Brain pericyte (primary cell): ENCODE results near the gene MTG2.

ENCODE experiments used
- DNase-seq: peaks from one replicate; pipeline ENCODE4 v3.0.0-alpha.2; 2012; ENCODE audit warnings: low read depth, low spot score

The MTG2 gene, protein sequence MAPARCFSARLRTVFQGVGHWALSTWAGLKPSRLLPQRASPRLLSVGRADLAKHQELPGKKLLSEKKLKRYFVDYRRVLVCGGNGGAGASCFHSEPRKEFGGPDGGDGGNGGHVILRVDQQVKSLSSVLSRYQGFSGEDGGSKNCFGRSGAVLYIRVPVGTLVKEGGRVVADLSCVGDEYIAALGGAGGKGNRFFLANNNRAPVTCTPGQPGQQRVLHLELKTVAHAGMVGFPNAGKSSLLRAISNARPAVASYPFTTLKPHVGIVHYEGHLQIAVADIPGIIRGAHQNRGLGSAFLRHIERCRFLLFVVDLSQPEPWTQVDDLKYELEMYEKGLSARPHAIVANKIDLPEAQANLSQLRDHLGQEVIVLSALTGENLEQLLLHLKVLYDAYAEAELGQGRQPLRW

DNA sequence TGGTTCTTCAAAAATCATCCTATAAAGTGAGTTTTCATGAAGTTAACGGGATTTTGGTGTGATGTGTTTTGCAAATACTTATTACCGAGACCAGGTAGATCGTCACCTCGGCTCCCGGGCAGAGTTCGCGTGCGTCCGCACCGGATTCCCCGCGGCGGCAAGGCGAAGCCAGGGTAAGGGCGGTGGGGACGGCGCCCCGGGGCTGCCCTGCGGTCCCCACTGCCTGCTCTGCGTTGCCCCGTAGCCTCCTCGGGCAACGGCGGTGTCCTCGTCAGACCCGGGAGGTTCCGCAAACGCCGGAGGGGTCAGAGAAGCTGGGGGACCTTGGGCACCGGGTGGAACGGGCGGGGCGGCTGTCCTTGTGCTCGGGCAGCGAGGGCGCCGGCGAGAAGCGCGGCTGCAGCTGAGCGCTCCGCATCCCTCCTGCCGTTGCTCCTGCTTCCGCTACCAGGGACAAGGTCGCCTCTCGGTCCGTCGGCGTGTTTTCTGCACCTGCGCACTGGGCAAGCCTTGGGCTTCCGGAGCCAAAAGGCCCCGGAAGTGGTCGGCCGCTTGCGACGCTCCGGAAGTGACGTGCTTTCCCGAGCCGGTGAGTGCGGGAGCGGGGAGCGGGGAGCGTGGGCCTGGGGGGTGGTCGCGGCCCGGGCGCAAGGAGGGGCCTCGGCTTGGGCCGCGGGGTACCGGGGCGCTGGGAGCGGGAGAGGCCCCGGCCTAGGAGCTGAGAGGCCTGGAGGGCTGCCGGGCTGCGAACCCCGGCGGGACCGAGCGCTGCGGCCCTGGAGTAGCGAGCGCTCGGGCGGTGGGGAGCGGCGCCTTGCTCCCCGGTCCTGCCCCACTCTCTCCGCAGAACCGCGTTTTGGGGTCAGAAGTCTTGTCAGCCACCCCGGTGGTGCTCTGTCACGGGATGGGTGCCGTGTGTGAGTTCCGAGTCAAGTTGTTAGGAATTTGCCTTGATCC, at the start of gene MTG2:
TSS of gene MTG2 (plus strand) at position 560 of the 957 bp plus-strand sequence. CDS start 10,393 bp downstream, outside the sequence.
- DNase-seq: peak; percentile 74

DNA sequence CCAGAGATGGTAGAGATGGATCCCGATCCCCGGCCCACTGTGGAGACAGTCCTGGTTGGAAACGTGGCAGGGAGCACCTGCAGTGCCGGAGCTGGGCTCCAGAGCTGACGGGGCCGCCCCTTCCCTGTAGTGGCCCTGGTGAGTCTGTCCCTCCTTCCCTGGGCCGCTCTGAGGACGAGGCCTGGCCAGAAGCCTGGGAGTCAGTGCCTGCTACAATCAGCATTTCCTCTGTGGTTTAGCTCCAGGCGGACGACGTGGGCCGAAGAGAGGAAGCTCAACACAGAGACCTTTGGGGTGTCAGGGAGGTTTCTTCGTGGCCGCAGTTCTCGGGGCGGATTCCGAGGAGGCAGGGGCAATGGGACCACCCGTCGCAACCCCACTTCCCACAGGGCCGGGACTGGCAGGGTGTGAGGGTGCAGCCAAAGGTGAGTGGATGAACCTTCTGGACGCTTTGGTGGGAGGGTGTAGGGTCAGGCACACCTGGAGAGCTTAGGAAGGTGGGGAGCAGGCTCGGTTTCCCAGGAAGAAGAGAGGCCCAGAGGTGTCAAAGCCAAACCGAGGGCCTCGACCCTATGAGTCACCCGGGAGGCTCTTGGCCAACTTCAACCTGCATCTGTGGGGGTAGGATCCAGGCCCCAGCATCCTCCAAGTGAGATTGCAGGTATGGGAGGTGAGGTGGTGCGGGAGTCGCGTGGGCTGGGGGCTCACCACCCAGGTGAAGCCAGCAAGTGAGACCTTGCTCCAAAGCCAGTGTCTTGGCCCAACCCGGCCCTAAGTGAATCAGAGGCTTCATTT, 49.6 kb upstream of the MTG2 start:
- DNase-seq: no peak

DNA sequence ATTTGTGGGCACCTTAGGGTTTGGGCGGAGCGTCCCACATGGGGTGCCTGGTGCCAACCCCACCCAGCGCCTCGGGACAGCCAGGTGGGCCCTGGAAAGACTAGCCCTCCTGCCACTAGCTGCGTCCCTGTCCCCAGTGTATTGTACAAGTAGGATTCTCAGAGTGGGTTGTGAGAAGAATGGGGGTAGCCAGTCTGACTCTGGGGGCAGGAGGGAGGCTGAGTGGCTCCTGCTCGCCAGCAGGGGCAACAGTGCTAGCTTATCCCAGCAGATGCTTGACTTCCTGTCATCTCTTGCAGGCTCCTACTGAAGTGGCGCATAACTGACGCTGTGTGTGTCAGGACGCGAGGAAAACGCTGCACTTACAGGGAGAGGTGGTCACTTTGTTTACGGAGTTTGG, 49.0 kb upstream of the MTG2 start:
- DNase-seq: no peak

DNA sequence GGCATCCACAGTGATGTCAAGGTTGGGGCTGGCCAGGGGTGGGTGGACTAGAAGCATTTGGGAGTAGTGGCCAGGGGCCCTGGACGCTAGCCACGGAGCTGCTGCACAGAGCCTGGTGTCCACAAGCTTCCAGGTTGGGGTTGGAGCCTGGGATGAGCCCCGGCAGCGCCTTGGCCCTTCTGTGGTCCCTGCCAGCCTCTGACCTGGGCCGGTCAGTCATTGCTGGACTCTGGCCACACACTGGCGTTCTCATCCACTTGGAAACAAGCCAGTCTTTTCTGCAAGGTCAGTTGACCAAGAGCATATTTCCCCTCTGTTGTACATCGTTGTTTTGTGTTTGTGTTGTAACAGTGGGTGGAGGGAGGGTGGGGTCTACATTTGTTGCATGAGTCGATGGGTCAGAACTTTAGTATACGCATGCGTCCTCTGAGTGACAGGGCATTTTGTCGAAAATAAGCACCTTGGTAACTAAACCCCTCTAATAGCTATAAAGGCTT, 48.0 kb upstream of the MTG2 start:
- DNase-seq: no peak

DNA sequence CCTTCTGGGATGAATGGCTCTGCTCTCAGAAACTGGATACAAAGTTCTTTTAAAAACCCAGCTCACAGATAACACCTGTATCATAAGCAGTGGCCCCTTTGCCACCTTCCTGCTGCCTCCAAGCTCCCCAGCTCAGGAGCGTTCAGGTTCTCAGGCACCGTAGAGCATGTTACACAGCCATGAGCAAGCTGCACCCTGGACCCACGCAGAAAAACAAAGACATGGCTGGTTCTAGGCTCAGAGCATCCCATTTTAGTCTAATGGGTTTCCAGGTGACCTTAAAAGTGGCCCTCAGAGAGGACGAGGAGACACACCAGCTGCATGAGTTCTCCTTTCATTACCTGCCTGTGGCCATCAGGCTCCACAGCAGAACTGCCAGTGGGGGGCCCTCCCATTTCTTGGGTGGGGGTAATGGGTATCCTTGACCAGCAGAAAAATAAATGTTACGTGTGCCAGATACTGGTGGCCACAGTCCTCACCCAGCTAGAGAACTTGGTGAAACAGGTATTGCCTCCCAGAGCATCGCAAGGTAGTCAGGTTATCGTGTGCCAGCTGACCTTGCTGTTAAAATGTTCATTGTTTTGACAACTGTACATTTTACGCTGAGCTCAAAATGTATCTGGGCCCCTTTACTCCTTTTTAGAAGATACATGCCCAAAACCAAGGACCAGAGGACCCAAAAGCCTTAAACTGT, 47.1 kb upstream of the MTG2 start:
- DNase-seq: no peak

DNA sequence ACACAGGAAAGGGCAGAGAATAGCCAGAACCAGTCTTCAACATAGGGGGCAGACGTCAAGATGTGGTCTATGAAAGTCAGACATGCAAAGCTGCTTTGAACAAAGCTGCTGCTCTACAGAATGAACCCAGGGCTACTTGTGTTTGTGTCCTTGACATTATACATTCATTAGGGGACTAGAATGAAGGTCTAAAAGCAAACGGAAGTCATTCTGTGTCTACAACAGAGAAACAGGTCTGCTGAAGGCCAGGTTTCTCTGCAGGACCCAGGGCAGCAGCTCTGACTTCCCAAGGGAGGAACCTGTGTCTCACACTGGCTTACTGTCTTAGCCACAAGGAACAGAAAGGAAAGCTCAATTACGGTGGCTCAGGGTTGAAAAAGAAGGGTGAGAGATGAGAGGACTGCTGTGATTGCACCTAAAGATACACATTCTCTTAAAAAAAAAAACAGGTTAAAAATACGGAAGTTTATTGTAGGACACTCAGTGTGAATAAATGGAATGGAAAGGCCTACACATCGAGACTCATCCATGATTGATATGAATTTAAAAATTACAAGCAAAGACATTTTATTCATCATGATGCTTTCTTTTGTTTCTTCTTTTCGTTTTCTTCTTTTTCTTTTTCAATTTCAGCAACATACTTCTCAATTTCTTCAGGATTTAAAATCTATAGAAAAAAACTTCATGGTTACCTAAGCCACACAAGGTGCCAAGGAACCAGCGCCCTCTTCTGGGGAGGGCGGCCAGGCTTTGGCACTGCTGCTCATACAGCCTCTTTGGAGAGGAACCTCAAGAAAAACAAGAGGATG, 46.3 kb upstream of the MTG2 start:
- DNase-seq: no peak

DNA sequence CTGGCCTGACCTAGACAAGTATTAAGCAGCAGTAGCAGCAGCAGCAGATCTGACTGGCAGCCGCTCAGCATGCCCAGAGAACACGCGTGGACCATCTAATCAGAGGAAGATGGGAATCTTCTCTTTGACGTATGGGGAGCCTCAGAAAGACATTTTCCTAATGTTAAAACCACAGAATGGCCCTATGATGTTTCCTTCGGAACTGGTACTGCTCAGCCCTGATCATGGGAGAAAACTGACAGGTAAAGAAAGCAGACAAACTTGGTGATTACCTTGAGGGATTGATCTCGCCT, 45.8 kb upstream of the MTG2 start:
- no peak for DNase-seq

DNA sequence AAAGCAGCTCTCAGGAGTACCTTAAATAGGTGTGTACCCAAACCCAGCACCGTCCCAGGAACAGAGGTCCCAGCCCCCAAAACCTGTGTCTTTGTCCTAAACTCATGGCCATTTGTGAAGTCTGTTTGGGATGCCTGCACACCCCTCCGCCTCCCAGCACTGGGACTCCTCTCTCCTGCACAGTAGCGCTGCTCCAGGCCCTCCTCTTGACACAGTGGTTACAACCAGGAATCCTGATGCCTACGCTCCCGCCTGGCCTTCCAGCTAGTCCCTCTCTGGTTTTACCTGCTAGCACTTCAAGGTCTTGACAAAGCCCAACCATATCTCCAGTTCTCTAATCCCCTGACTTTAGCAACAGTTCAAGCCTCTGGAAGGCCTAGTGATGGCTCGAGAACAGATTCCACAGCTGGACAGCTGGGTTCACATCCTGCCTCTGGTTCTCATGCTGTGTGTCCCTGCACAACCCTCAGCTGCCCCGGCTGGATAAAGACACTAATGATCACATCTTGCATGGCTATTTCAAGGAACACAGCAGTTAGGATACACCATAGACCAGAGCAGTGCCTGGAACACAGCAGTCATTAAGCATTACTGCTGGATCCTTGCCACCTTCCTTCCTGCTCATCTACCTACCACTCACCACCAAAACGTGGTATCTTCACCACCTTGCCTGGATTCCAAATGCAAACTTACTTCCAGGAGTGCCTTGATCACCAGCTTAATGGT, 45.2 kb upstream of the MTG2 start:
- DNase-seq: no peak

DNA sequence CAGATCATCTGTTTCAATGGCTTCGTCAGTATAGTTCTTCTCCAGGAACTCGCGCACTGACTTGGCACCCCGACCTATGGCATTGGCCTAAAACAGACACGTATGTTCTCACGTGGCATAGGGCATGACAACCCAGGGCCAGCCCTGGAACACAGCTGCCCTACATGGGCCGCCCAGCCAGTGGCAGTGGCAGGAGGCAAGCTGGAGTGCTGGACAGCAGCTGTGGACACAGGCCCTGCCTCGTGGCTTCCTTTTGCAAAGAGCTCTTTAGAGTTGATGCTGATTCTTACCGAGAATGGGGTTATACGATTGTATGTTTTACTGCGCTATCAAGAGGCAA, 44.7 kb upstream of the MTG2 start:
- DNase-seq: no peak

DNA sequence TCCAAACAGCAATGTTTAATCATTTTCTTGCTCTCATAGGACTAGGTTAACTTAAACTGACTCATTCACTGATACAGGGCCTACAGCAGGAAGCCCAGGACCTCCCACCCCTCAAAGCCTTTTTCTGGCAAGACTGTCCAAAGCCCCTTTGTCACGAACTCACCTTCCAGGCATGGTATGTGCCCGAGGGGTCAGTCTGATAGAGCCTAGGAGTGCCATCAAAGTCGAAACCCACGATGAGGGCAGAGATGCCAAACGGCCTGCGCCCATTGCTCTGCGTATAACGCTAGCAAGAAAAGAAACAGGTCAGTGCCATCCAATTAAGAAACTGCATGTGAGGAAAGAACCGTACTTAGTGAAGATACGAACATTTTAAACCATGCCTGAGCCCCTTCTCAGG, 43.9 kb upstream of the MTG2 start:
- DNase-seq: no peak

DNA sequence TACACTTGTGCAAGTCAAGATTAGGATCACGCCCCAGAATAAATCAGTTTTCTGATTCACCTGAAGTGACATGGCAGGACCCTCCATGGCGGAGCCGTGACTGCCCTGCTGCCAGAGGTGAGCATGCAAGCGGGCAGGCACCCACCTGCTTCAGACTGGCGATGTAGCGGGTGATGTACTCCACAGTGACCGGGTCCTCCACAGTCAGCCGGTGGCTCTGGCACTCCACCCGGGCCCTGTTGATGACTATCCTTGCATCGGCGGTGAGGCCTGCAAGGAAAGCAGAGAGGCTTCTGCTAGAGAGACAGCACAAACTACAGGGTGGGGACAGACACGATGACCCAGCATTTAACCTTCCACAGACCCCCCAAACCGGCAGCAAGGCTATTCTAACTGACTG, 43.2 kb upstream of the MTG2 start:
- no peak for DNase-seq

DNA sequence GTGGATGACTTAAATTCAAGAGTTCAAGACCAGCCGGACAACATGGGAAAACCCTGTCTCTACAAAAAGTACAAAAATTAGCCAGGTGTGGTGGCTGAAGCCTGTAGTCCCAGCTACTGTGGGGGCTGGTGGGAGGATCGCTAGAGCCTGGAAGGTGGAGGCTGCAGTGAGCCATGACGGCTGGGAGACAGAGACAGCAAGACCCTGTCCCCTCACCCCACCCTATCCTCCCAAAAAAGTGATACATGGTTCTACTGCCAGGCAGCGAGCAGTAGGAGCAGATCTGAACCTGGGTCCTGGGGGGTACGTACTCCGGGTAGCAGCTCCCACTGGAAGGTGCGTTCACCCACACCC, 41.8 kb upstream of the MTG2 start:
- DNase-seq: no peak

DNA sequence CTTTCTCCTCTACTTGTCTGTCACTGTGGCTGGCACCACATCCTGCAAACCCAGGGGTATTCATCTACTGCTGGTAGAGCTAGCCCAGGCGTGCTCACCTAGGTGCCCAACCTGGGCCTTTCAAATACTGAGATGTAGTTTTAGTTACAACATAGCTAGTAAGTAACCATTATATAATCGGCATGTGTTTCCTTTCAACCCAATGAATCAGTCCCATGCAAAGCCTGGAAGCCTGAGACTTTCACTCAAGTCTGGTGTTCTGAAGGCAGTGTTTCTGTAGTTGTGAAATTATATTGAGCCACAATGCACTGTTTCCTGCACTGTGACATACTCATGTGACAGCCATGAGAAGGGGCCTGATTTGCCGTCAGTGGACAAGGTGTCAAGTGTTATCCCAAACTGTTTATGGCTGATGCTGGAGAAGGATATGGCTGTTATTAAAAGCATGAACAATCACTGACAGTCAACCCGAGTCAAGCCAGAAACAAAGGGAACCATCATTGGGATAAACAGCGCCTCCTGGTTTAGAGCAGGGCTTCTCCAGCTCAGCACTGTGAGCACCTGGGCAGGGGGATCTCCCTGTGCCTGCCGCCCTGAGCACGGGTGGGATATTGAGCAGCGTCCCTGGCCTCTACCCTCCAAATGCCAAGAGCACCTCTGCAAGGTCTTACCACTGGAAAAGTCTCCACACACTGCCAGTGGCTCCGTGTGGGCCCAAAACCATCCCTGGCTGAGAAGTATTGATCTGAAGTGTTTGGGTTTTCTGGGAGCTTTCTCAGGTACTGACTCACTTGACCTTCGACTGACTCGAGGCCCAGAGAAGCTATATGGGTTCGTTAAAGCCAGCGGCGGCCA, 41.2 kb upstream of the MTG2 start:
- DNase-seq: no peak

DNA sequence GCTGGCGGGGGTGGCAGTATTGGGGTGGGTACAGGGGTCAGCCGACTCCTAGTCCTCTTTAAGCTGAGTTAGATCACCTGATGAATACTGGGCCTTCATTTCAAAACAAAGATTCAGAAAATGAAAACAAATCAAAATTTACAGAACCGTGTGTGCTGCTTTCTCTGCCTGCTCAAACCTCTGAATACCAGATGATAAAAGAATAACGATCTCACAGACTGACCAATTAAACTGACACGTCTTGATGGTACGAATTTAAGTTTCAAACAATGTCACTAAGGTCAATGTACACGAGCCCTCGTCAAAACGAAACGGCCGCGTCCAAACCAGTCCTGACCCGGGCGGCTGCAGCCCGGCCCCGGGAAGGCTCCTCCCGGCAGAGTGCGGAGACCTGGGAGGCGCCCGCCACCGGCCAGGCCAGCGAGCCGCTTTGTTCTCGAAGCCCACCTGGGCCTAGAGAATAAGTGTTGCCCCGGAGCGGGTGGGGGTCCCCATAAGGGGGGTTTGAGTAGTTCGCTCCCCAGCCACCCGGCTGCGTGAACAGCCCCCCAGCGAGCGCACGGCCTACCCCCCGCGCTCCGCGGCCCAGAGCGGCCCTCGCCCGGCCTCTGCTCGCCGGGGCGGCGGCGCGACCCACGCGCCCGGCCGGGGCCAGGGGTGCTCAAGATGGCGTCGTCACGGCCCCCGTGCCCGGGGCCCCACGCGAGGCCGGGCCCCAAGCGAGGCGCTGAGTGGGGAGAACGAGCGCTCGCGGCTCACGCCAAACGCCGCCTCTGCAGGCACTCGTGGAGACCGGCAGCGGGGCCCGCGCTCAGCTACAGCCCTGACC, 40.4 kb upstream of the MTG2 start:
- DNase-seq: no peak

DNA sequence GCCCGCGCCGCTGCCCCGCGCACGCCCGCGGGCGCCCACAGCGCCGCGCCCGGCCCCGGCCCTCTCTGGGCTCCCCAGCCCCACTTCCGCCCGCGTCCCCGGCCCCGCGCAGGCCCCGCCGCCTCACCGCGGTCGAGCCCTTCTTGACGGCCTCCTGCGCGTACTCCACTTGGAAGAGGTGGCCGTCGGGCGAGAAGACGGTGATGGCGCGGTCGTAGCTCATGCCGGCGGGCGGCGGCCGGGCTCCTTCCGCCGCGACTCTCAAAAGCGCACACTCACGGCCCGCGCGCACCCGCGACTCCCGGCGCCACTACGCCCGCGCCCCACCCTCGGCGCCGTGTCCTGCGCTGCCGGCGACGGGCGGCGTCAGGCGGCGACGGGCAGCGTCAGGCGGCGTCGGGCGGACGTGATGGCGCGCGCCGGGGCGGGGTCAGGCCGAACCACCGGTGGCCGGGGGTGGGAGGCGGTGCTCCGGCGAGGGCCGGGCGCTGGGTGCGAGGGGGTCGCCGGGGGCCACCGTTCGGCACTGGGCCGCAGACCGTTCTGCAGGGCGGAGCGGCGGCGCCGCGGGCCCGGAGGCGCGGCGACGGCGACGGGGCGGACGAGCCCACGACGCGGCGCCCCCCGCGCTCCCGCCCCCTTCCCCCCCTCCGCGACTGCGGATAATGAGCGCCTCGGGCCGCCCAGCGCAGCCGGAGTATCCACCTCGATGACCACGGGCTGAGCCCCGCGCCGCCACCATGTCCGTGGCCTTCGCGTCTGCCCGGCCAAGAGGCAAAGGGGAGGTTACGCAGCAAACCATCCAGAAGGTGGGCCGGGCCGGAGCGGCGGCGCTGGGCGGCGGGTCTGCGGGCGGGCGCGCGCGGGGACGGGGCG, 39.5 kb upstream of the MTG2 start, which contains the start of the genes PSMA7 and SS18L1:
TSS of gene PSMA7 (minus strand) at position 314 of the 876 bp plus-strand sequence. CDS start at position 223, 91 bp downstream.
TSS of gene SS18L1 (plus strand) at position 689 of the 876 bp plus-strand sequence. CDS start at position 741, 52 bp downstream.
- no peak for DNase-seq

DNA sequence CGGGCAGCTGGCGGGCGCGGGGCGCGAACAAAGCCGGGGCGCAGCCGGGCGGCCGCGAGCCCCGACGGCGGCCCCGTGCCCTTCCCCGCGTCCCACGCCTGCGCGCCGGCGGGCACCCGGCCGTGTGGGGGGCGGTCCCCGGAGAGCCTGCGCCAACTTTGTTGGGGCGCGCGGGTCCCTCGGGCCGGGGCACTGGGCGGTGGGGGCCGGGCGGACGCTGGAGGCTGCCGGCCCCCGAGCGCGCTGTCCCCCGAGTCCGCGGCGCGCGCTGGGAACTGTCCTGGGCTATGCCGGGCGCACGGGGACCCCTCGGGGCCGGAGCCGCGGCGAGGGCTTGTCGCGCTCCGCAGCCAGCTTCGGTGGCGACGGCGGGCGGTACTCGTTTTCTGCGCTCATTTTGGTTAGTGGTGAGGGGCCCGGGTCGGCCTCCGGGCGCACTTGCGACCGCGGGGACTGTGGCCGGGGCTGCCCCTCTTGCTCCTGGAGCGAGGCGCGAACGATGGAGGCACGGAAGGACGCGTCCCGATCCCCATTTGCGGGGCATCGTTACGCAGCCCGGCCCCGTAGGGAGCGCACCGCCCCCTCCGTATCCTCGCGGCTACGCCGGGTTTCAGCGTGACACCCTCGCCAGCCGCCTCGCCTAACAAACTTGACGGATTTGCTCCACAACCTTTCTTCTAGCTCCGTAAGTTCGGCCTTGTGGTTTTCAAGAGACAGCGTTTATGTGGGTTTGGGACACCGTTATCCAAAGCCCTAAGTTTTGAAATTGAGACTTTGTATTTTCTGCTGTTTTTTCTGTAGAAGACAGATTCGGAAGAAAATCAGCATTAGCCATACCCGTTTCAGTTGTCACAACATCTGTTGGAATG, 38.6 kb upstream of the MTG2 start:
- no peak for DNase-seq
